ENCODE measurements around the gene ZNF614.

The ZNF614 gene

DNA sequence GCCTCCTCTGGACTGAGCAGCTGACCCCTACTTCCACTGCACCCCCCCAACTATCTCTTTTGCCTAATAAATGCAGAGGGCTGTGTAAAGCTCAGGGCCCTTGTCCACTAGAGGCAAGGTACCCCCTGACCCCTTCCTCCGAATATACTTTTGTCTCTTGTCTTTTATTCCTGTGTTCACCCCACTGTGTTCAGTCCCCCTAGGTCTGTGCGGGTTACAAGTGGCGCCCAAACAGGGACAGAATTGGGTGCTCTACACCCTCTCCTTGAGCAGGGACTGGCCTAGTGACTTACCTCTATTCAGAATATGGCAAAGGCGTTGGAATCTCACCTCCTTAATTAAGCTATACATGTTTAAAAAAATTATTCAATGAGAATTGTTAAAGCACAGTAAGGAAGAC lies 56.6 kb downstream of the ZNF614 start:
- H2BK5ac ChIP-seq (ENCODE audit: low read length) = no peak overlapping the region
- H3K4me1 ChIP-seq (ENCODE audit: control insufficient read depth in 2 of 2, insufficient read depth in 1 of 2, low read depth in 1 of 2, low read length in 2 of 2) = no peaks in the 10 kb centered on the region
- H2AK5ac ChIP-seq (ENCODE audit: low read depth, low read length) = no peak overlapping the region
- no peak overlapping the region for H3K9ac ChIP-seq (ENCODE audit: low read depth, low read length, poor library complexity)
- H3K14ac ChIP-seq (ENCODE audit: low read length) = no peak overlapping the region
- no peak overlapping the region for H2BK15ac ChIP-seq (ENCODE audit: low read length)
- no peak overlapping the region for H3K27ac ChIP-seq (replicated peaks; ENCODE audit: low read length)
- peaks cover 17 to 70% of the 10 kb centered on the region in 2 donors for H3K36me3 ChIP-seq (replicated peaks in 1 of 2; ENCODE audit: control insufficient read depth in 2 of 2, insufficient read depth in 2 of 2, low read length in 2 of 2)
- no peak overlapping the region for H2BK12ac ChIP-seq (ENCODE audit: low read length)
- H3K4ac ChIP-seq (ENCODE audit: low read length) = no peak overlapping the region
- H3K4me3 ChIP-seq (ENCODE audit: low read length in 2 of 2) = no peak overlapping the region
- H3K23ac ChIP-seq (ENCODE audit: low read depth, low read length, poor library complexity) = no peak overlapping the region
- no peak for DNase-seq (ENCODE audit: low spot score)
- peaks cover 34 to 84% of the 10 kb centered on the region in 2 donors for H3K9me3 ChIP-seq (replicated peaks in 1 of 2; ENCODE audit: control insufficient read depth in 2 of 2, insufficient read depth in 1 of 2, low read depth in 1 of 2, low read length in 2 of 2)
- no peak overlapping the region for H2AFZ ChIP-seq (ENCODE audit: low read length)
- no peak overlapping the region for H3K18ac ChIP-seq (ENCODE audit: low read length)
- H4K8ac ChIP-seq (ENCODE audit: low read depth, low read length) = no peak overlapping the region
- no peaks in the 10 kb centered on the region for H3K27me3 ChIP-seq (ENCODE audit: control insufficient read depth in 3 of 3, insufficient read depth in 3 of 3, low read depth in 1 of 3, low read length in 3 of 3)
- no peak overlapping the region for H2BK120ac ChIP-seq (ENCODE audit: low read depth, low read length)
- WGBS, 2 donors (ENCODE audit: extremely low coverage in 2 of 2, insufficient read length in 2 of 2, insufficient replicate concordance in 1 of 2) = no CpG with 5 or more reads among the region's 4 CpGs
- no peak overlapping the region for H3K4me2 ChIP-seq (ENCODE audit: insufficient read depth, low read length, poor library complexity, severe bottlenecking)
- no peaks in the 10 kb centered on the region for H3K79me1 ChIP-seq (ENCODE audit: low read depth, low read length)
- no peak overlapping the region for H4K91ac ChIP-seq (ENCODE audit: low read depth, low read length, poor library complexity)

DNA sequence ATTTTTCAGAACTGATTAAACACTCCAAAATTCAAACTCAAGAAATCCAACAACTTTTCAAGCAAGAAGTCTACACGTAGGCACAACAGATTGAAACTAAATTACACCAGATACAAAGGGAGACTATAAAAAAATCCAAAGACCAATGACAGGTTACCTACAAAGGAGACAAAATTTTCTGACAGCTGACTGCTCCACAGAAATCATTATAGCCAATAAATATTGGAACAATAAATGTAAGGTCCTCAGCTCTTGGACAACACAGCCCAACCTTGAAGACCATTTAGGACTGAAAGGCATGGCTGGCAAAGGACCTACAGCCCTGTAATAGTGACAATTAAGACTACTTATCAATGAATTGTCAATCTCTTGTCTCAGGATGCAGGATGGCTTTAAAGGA lies 57.5 kb downstream of the ZNF614 start:
- no peak overlapping the region for H2AFZ ChIP-seq (ENCODE audit: low read length)
- peaks cover 18 to 79% of the 10 kb centered on the region in 2 donors for H3K36me3 ChIP-seq (replicated peaks in 1 of 2; ENCODE audit: control insufficient read depth in 2 of 2, insufficient read depth in 2 of 2, low read length in 2 of 2)
- no peak overlapping the region for H3K9ac ChIP-seq (ENCODE audit: low read depth, low read length, poor library complexity)
- no peaks in the 10 kb centered on the region for H3K79me1 ChIP-seq (ENCODE audit: low read depth, low read length)
- no peak overlapping the region for H2BK5ac ChIP-seq (ENCODE audit: low read length)
- no peak overlapping the region for H4K8ac ChIP-seq (ENCODE audit: low read depth, low read length)
- no CpG with 5 or more reads among the region's 1 CpG for WGBS, 2 donors (ENCODE audit: extremely low coverage in 2 of 2, insufficient read length in 2 of 2, insufficient replicate concordance in 1 of 2)
- no peak overlapping the region for H2AK5ac ChIP-seq (ENCODE audit: low read depth, low read length)
- H3K14ac ChIP-seq (ENCODE audit: low read length) = no peak overlapping the region
- no peak overlapping the region for H2BK12ac ChIP-seq (ENCODE audit: low read length)
- H3K4ac ChIP-seq (ENCODE audit: low read length) = no peak overlapping the region
- H3K27ac ChIP-seq (replicated peaks; ENCODE audit: low read length) = no peak overlapping the region
- no peak overlapping the region for H3K18ac ChIP-seq (ENCODE audit: low read length)
- H3K4me1 ChIP-seq (ENCODE audit: control insufficient read depth in 2 of 2, insufficient read depth in 1 of 2, low read depth in 1 of 2, low read length in 2 of 2) = no peaks in the 10 kb centered on the region
- H4K91ac ChIP-seq (ENCODE audit: low read depth, low read length, poor library complexity) = no peak overlapping the region
- no peaks in the 10 kb centered on the region for H3K27me3 ChIP-seq (ENCODE audit: control insufficient read depth in 3 of 3, insufficient read depth in 3 of 3, low read depth in 1 of 3, low read length in 3 of 3)
- no peak overlapping the region for H3K4me3 ChIP-seq (ENCODE audit: low read length in 2 of 2)
- H2BK15ac ChIP-seq (ENCODE audit: low read length) = no peak overlapping the region
- H3K23ac ChIP-seq (ENCODE audit: low read depth, low read length, poor library complexity) = no peak overlapping the region
- H2BK120ac ChIP-seq (ENCODE audit: low read depth, low read length) = no peak overlapping the region
- H3K4me2 ChIP-seq (ENCODE audit: insufficient read depth, low read length, poor library complexity, severe bottlenecking) = no peak overlapping the region
- peaks cover 33 to 91% of the 10 kb centered on the region in 2 donors for H3K9me3 ChIP-seq (replicated peaks in 1 of 2; ENCODE audit: control insufficient read depth in 2 of 2, insufficient read depth in 1 of 2, low read depth in 1 of 2, low read length in 2 of 2)
- no peak for DNase-seq (ENCODE audit: low spot score)

DNA sequence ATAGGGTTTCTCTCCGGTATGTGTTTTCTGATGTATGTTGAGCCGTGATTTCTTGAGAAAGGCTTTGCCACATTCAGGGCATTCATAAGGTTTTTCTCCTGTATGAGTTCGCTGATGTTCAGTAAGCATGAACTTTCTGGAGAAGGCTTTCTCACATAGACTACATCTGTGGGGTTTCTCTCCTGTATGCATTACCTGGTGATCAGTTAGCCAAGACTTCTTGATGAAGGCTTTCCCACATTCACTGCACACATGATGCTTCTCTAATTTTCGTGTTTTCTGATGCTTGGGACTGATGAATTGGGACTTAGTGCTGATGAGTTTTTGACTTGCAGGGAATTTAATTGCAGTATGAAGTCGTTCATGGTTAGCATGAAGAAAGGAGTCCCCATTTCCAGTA lies 62.6 kb downstream of the ZNF614 start:
- Histone ChIP-seq H4K91ac (ENCODE audit: low read depth, low read length, poor library complexity) (no peak overlapping the region), H3K4me2 (ENCODE audit: insufficient read depth, low read length, poor library complexity, severe bottlenecking) (no peak overlapping the region), H4K8ac (ENCODE audit: low read depth, low read length) (no peak overlapping the region), H3K4me3 (ENCODE audit: low read length in 2 of 2) (no peak overlapping the region), H3K23ac (ENCODE audit: low read depth, low read length, poor library complexity) (no peak overlapping the region), H3K9me3 (replicated peaks in 1 of 2; ENCODE audit: control insufficient read depth in 2 of 2, insufficient read depth in 1 of 2, low read depth in 1 of 2, low read length in 2 of 2) (peaks cover 21 to 64% of the 10 kb centered on the region in 2 donors), H3K36me3 (replicated peaks in 1 of 2; ENCODE audit: control insufficient read depth in 2 of 2, insufficient read depth in 2 of 2, low read length in 2 of 2) (peaks cover 20 to 72% of the 10 kb centered on the region in 2 donors), H3K4ac (ENCODE audit: low read length) (no peak overlapping the region), H3K18ac (ENCODE audit: low read length) (no peak overlapping the region), H2BK120ac (ENCODE audit: low read depth, low read length) (no peak overlapping the region), H2AK5ac (ENCODE audit: low read depth, low read length) (no peak overlapping the region), H3K27me3 (ENCODE audit: control insufficient read depth in 3 of 3, insufficient read depth in 3 of 3, low read depth in 1 of 3, low read length in 3 of 3) (no peaks in the 10 kb centered on the region), H3K79me1 (ENCODE audit: low read depth, low read length) (no peaks in the 10 kb centered on the region), H2BK15ac (ENCODE audit: low read length) (no peak overlapping the region), H3K27ac (replicated peaks; ENCODE audit: low read length) (no peak overlapping the region), H3K14ac (ENCODE audit: low read length) (no peak overlapping the region), H3K9ac (ENCODE audit: low read depth, low read length, poor library complexity) (no peak overlapping the region), H2AFZ (ENCODE audit: low read length) (no peak overlapping the region), H3K4me1 (ENCODE audit: control insufficient read depth in 2 of 2, insufficient read depth in 1 of 2, low read depth in 1 of 2, low read length in 2 of 2) (no peaks in the 10 kb centered on the region), H2BK5ac (ENCODE audit: low read length) (no peak overlapping the region), H2BK12ac (ENCODE audit: low read length) (no peak overlapping the region)
- no CpG with 5 or more reads among the region's 5 CpGs for WGBS, 2 donors (ENCODE audit: extremely low coverage in 2 of 2, insufficient read length in 2 of 2, insufficient replicate concordance in 1 of 2)
- DNase-seq (ENCODE audit: low spot score) = no peak
